ENCODE measurements around the gene APPL2.

APPL2 gene

GRCh38 chr12:105221583-105222283 lies 14.2 kb downstream of the APPL2 start:
- peak; percentile 94 for DNase-seq

- no peak for DNase-seq
These were observed 15.1 kb downstream of the APPL2 start for GRCh38 chr12:105220929-105221290.

DNA sequence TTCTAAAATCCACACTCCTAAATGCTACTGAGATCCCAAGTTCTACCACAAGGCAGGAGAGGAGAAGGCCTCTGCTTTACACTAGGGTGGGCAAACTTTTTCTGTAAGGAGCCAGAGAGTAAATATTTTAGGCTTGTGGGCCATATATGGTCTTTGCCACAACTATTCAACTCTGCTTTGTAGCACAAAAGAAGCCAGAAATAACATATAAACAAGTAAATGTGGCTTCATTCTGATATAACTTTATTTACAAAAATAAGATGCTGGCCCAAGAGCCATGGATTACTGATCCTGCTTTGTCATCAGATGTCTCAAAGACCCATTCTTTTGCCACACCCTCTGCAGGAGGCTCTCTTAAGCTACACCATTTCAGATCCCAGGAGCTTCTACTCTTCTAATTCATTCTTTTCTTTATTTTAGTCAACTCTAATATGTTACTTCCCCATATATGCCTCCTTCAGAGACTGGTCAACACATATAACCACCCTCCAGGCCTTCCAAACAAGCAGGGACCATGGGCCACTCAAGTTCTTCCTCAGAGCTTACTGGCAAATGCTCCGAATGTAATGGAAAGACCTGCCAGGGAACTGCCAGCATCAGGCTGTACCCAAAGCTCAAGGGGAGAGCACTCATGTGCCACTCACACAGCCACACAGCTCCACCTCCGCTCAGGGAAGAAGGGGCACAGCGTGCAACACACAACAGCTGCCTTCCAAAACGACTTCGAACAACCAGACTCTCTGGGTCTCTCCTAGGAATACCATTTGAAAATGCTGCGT lies 15.6 kb downstream of the APPL2 start:
- DNase-seq: no peak

GRCh38 chr12:105219261-105220028 lies 16.5 kb downstream of the APPL2 start:
- no peak for DNase-seq

DNA sequence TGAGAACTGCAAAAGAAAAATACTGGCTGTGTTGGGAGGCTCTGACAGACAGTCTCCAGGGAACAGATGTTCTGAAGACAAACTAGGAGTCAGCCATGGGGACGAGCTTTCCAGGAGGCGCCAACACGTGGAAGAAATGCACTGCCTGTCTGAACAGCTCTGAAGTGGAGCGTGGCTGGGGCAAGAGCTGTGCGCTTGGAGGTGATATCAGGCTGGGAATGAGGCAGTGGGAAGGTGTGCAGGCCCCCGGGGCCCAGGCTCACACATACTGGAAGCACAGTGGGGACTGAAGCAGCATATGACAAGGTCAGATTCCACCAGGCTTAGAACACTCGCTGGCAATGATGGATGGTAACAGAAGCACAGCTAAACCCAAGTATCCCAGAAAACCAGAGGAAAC lies 17.5 kb downstream of the APPL2 start:
- DNase-seq: no peak

DNA sequence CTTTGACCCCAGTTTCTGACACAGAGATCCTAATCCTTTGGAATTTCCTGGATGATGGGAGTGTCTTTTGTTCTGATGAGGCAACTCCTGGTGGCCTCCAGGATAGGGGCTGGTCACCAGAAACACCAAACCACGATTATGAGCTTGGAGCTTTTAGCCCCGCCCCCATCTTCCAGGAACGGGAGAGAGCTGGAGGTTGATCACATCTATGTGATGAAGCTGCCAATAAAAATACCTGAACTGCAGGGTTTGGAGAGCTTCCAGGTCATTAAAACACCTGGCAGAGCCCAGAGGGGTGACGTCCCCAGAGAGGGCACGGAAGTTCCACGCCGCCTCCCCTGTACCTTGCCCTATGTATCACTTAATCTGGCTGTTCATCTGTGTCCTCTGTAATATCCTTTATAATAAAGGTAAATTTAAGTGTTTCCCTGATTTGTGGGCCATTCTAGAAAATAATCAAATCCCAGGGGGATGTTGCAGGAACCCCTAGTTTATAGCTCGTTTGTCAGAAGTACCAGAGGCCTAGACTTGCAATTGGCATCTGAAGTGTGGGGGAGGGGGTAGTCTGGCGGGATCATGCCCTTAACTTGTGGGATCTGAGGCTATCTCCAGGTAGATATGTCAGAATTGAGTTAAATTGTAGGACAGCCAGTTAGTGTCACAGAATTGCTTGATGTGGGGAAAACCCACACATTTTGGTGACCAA lies 21.2 kb downstream of the APPL2 start:
- DNase-seq: no peak

- DNase-seq: no peak
These were observed 21.8 kb downstream of the APPL2 start for GRCh38 chr12:105214148-105214547.

- no peak for DNase-seq
These were observed 23.5 kb downstream of the APPL2 start for GRCh38 chr12:105212438-105212837.

DNA sequence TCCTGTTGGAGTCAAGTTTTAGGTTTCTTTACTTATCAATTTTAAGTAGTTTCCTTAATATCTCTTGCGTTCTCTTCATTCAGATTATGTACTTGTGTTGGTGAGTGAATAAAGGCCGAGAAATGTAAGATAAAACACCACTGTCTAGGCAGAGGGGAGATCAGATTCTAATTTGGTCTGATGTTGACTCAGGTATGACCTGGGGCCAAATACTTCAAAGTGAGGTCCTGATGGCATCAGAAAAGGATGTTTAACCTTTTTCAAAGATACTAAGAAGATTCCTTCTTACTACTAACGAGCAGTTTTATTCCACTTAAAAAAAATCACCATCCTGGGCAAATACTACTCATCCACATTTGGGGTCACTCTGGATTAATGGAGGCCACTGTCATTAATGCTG lies 26.9 kb downstream of the APPL2 start:
- no peak for DNase-seq

- no peak for DNase-seq
These were observed 29.1 kb downstream of the APPL2 start for GRCh38 chr12:105206686-105207374.

GRCh38 chr12:105205322-105206048 lies 30.5 kb downstream of the APPL2 start:
- DNase-seq: no peak

- DNase-seq: no peak
These were observed 31.1 kb downstream of the APPL2 start for GRCh38 chr12:105204916-105205315.

- no peak for DNase-seq
These were observed 31.8 kb downstream of the APPL2 start for GRCh38 chr12:105204127-105204526.

GRCh38 chr12:105202202-105202601 lies 33.8 kb downstream of the APPL2 start:
- no peak for DNase-seq

DNA sequence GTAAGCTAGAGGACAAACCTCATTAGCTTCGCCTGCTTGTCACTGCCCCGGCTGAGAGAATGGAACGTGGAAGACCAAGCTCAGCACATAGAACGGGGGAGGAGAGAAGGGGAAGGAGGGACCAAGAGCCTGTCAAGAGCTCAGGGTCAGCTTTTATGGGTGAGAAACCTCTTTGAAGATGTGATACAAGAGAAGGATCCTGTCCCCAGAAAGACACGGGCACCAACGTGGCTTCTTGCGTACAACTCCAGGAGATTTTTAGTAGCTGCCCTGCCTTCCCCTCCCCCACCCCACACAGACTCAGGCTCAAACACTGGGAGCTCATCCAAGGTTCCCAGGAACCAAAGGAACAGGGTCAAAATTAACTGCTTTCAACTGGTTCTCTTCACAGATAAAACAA lies 34.7 kb downstream of the APPL2 start:
- no peak for DNase-seq

- DNase-seq: no peak
These were observed 35.6 kb downstream of the APPL2 start for GRCh38 chr12:105200385-105200784.

- DNase-seq: no peak
These were observed 37.0 kb downstream of the APPL2 start for GRCh38 chr12:105198961-105199360.

DNA sequence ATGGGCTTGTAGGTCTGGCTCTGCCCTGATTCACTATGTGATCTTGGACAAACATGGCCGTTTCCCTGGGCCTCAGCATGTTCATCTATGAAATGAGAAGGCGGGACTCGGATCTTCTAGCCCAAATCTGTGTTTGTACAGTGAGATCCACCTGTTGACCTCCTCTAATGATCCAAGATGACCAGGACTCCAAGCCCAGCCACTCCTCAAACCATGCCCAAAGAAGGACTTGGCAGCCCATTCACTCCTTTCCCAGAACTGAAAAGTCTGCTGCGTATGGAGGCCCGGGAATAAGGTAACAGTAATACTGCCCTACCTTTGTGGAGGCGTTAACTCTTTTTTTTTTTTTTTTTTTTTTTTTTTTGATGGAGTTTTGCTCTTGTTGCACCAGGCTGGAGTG lies 39.9 kb downstream of the APPL2 start:
- no peak for DNase-seq

DNA sequence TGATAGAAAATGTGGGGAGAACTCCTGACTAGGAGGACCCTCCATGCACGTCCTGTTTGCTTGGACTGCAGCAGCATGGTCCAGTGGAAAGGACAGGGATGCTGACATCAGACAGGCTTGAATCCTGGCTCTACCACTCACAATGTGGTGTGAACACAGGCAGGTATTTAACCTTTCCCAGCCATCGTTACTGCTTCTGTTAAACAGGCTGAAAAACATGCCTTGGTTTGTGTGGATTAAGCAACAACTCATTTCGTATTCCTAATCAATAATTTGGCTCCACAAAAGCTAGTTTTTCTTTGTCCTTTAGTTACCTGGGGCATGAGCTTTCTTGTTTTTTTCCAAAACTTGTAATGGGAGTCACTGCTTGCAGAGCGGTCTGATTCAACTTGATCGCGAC lies 41.0 kb downstream of the APPL2 start:
- DNase-seq: no peak

DNA sequence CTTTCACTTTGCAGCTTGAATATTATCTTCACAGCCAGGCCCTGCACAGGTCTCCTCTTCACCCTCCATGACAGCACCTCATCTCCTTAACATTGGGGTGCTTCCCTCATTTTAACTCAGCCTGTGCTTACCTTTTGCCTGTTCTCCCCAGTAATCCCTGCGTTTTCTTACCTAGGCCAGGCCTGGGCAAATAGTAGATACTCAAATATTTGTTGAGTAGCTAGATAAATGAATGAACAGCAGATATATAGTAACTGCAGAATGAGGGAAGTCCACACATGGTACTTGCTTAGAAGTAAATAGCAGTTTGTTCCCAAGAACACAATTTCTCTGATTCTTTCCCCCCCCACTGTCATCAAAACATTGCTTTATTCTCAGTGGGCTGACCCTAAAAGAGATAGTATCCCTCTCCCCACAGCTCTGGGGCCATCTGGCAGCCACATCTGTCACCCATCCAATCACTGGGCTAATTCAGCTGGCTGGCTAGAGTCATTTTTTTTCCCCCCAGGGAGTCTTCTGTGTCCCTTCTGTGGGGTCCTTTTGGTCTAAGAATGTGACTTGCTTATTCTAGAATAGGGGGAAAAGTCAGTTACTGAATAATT lies 43.2 kb downstream of the APPL2 start:
- no peak for DNase-seq

DNA sequence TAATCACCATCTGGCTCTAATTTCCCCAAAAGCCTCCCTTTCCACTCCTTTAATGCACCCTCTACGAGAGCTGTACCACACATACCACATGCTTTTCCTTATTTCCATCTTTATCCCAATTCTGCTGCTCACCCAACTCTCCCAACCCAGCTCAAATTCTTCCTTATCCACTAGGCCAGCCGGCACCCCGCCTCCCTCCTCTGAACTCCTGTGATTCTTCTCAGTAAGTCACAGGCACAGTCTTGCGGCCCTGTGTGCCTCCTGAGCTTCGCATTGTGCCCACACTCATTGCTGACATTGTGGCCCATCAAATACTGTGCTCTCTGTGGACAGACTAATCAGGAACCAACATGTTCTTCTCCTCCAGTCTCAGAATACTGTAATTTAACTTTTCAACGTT lies 45.4 kb downstream of the APPL2 start:
- no peak for DNase-seq

DNA sequence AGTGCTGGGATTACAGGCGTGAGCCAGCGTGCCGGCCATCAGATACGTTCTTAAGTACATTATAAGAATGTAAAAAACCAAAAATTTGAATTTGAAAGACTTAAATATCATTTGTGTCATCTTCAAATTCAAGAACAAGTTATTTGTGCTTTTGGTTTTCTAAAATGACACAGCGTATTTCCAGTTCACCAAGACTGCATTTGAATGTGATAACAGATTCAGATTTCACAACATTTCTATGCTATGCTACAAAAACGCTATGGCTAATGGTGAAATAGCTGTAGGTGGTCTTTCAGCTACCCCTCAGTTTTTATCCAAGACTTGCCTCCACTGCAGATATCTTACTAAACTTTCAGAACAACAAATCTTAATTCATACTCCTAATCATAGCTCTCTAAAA lies 46.7 kb downstream of the APPL2 start:
- DNase-seq: no peak

Measured in NCI-H345 (cell line).